Fibroblast of villous mesenchyme (primary cell): ENCODE measurements around the gene BLMH. TPM values are rescaled to one million over a fixed set of nuclear protein-coding genes. Genes with fewer than 3 reads are reported as not detected.

Experiments
- DNase-seq: peaks from one replicate; pipeline ENCODE4 v3.0.0-alpha.2; 2010; ENCODE audit warnings: low read depth
- H3K4me3 ChIP-seq: 2 replicates; pipeline ENCODE4 v1.5.1; 2011; ENCODE audit warnings: low read depth, mild to moderate bottlenecking, low read length
- total RNA-seq: library from RNA; depleted of rRNA; stranded (reverse); fragments of >200 nt; gene quantifications from 2 replicates; pipeline ENCODE4 v1.2.3, GENCODE V29; 2012
- TF ChIP-seq, protein P1 (sequence below): IDR thresholded peaks from 2 replicates; pipeline ENCODE4 v1.5.1; 2012; ENCODE audit warnings: low read depth, mild to moderate bottlenecking, low read length; ENCODE audit not compliant: insufficient read depth

Gene BLMH
- total RNA-seq, 1 donor = 31.1 TPM

- TF ChIP-seq, protein P1, sequence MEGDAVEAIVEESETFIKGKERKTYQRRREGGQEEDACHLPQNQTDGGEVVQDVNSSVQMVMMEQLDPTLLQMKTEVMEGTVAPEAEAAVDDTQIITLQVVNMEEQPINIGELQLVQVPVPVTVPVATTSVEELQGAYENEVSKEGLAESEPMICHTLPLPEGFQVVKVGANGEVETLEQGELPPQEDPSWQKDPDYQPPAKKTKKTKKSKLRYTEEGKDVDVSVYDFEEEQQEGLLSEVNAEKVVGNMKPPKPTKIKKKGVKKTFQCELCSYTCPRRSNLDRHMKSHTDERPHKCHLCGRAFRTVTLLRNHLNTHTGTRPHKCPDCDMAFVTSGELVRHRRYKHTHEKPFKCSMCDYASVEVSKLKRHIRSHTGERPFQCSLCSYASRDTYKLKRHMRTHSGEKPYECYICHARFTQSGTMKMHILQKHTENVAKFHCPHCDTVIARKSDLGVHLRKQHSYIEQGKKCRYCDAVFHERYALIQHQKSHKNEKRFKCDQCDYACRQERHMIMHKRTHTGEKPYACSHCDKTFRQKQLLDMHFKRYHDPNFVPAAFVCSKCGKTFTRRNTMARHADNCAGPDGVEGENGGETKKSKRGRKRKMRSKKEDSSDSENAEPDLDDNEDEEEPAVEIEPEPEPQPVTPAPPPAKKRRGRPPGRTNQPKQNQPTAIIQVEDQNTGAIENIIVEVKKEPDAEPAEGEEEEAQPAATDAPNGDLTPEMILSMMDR = no peak
- no peak overlapping the region for H3K4me3 ChIP-seq
- no peak for DNase-seq
Measured at GRCh38 chr17:30256756-30257506, 34.8 kb downstream of the BLMH start.

DNA sequence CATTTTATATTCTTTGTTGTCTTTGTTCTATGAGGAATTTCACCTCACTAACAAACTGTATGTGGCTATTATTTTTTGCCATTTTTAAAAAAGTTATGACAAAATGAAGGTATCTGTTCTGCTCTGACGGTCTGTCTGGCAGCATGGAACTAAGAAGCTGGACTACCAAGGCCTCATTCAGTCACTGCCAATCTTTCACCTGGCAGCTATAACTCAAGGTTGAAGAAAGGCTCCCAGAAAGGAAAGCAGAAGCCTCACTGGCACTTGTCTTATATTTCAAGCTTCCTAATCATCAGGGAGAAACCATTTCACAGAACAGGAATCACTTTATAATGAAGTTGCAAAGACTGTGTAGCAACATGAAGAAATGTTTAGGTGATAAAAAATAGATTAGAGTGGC is 37.6 kb downstream of the BLMH start:
- TF ChIP-seq, protein P1 = no peak

GRCh38 chr17:30253312-30253711 is 38.4 kb downstream of the BLMH start:
- TF ChIP-seq, protein P1 = no peak
- no peak for DNase-seq

More for the DNA sequence above, 37.6 kb downstream of the BLMH start:
- DNase-seq = no peak
- no peak overlapping the region for H3K4me3 ChIP-seq

GRCh38 chr17:30251931-30252330 is 39.8 kb downstream of the BLMH start:
- TF ChIP-seq, protein P1 = no peak
- no peak for DNase-seq
- no peak overlapping the region for H3K4me3 ChIP-seq

More at GRCh38 chr17:30253312-30253711, 38.4 kb downstream of the BLMH start:
- H3K4me3 ChIP-seq = no peak overlapping the region

DNA sequence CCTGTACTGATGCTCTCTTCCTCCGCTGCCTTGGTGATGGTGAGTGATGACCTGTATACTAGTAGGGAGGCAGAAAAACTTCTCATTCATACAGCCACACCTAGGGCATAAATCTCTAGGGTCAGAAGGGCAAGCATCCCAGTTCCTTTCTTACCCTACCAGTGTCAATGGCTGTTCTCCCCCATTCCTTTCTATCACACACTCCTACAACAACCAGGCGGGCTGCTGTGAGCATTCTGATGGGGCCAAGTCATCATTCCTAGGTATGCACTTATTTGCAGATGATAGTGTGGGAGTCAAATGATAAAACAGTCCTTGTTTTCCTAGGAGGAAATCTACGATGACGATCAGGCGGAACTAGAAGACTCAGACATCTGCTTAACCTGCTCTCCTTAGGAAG is 42.3 kb downstream of the BLMH start:
- DNase-seq = no peak
- TF ChIP-seq, protein P1 = no peak

GRCh38 chr17:30248786-30249185 is 43.0 kb downstream of the BLMH start:
- TF ChIP-seq, protein P1 = no peak
- H3K4me3 ChIP-seq = no peak overlapping the region
- no peak for DNase-seq

More for the DNA sequence above, 42.3 kb downstream of the BLMH start:
- no peak overlapping the region for H3K4me3 ChIP-seq
